ENCODE data around the gene IGFBP5. TPM values are rescaled to one million over a fixed set of nuclear protein-coding genes. Genes with fewer than 3 reads are reported as not detected.

The IGFBP5 gene
- total and polyA plus RNA-seq, 7 donors: 13.6 to 773 (median 254) TPM

- Histone ChIP-seq H3K4me1 (peaks cover 0 to 88% (median 63%) of the 10 kb centered on the region in 4 donors), H3K4me3 (no peak overlapping the region), H3K9me3 (no peaks in the 10 kb centered on the region), H3K36me3 (no peaks in the 10 kb centered on the region), H3K27ac (peak overlapping the region; percentile 48 to 87 (median 84)), H3K27me3 (no peaks in the 10 kb centered on the region)
- intact Hi-C loops (cut with DNase I): loop anchor here (5.0 kb wide), 1 partner anchor 33 kb away; no protein-coding TSS in a partner anchor
- 71 to 73% methylated on average over 6 of the region's 6 CpGs for WGBS, 2 donors
- DNase-seq: peak; percentile 83
- TF ChIP-seq, protein P1, sequence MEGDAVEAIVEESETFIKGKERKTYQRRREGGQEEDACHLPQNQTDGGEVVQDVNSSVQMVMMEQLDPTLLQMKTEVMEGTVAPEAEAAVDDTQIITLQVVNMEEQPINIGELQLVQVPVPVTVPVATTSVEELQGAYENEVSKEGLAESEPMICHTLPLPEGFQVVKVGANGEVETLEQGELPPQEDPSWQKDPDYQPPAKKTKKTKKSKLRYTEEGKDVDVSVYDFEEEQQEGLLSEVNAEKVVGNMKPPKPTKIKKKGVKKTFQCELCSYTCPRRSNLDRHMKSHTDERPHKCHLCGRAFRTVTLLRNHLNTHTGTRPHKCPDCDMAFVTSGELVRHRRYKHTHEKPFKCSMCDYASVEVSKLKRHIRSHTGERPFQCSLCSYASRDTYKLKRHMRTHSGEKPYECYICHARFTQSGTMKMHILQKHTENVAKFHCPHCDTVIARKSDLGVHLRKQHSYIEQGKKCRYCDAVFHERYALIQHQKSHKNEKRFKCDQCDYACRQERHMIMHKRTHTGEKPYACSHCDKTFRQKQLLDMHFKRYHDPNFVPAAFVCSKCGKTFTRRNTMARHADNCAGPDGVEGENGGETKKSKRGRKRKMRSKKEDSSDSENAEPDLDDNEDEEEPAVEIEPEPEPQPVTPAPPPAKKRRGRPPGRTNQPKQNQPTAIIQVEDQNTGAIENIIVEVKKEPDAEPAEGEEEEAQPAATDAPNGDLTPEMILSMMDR (IDR thresholded peaks at IDR 0.05): no peak
- TF ChIP-seq POLR2AphosphoS5 (IDR thresholded peaks at IDR 0.05): peak; percentile 98 to 100 (median 98)
- TF ChIP-seq POLR2A (IDR thresholded peaks at IDR 0.05): no peak
- TF ChIP-seq EP300 (IDR thresholded peaks at IDR 0.05): peak; percentile 69 to 95 (median 86)
Observed at GRCh38 chr2:216735086-216735485, 39.7 kb upstream of the IGFBP5 start.

DNA sequence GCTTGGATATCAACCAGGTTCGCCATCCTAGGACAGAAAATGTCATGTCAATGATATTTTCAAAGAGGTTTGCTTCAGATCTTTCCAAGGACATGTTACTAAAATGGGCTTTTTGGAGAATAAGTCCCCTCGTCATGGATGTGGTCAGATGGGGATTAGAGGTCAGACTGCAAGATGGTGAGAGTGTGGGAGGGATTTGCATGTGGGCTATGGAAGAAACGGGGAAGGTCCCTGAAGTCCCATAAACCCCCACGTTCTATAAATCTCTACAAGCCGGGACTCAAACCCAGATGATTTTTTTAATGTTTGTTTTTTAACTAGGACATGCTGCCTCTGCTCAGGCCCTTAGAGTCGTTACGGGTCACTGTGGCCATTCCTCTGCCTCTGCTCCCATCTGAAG lies 37.7 kb upstream of the IGFBP5 start:
- 60 to 71% methylated on average over 7 of the region's 7 CpGs for WGBS, 2 donors
- no peak for DNase-seq
- peak overlapping the region in 3 of 4 donors; percentile 82 to 87 (median 87) for H3K27ac ChIP-seq
- no peak overlapping the region for H3K4me3 ChIP-seq
- intact Hi-C loops (cut with DNase I): no loop called here
- H3K27me3 ChIP-seq: no peaks in the 10 kb centered on the region
- peaks cover 0 to 68% (median 43%) of the 10 kb centered on the region in 4 donors for H3K4me1 ChIP-seq
- H3K9me3 ChIP-seq: no peaks in the 10 kb centered on the region
- TF ChIP-seq POLR2A (IDR thresholded peaks at IDR 0.05) (no peak), EP300 (IDR thresholded peaks at IDR 0.05) (no peak), POLR2AphosphoS5 (IDR thresholded peaks at IDR 0.05) (no peak)
- TF ChIP-seq, protein P1 (IDR thresholded peaks at IDR 0.05): no peak
- no peaks in the 10 kb centered on the region for H3K36me3 ChIP-seq

- WGBS, 2 donors: 38 to 74% methylated on average over 7 of the region's 7 CpGs
Observed at GRCh38 chr2:216732334-216732733, 37.0 kb upstream of the IGFBP5 start.

GRCh38 chr2:216731465-216731864 lies 36.1 kb upstream of the IGFBP5 start:
- WGBS, 2 donors: 77 to 85% methylated on average over 5 of the region's 5 CpGs
- intact Hi-C loops (cut with DNase I): no loop called here
- Histone ChIP-seq H3K9me3 (no peaks in the 10 kb centered on the region), H3K27me3 (no peaks in the 10 kb centered on the region), H3K4me3 (no peak overlapping the region), H3K27ac (no peak overlapping the region), H3K4me1 (peaks cover 0 to 52% (median 33%) of the 10 kb centered on the region in 4 donors), H3K36me3 (no peaks in the 10 kb centered on the region)
- TF ChIP-seq, protein P1 (IDR thresholded peaks at IDR 0.05): no peak
- TF ChIP-seq POLR2A (IDR thresholded peaks at IDR 0.05) (no peak), EP300 (IDR thresholded peaks at IDR 0.05) (no peak), POLR2AphosphoS5 (IDR thresholded peaks at IDR 0.05) (no peak)
- no peak for DNase-seq

More at GRCh38 chr2:216732334-216732733, 37.0 kb upstream of the IGFBP5 start:
- Histone ChIP-seq H3K9me3 (no peaks in the 10 kb centered on the region), H3K4me3 (no peak overlapping the region), H3K4me1 (peaks cover 0 to 61% (median 39%) of the 10 kb centered on the region in 4 donors), H3K27me3 (no peaks in the 10 kb centered on the region), H3K36me3 (no peaks in the 10 kb centered on the region), H3K27ac (peak overlapping the region in 3 of 4 donors; percentile 82 to 87 (median 87))
- no peak for DNase-seq
- no peak for TF ChIP-seq EP300 (IDR thresholded peaks at IDR 0.05)
- TF ChIP-seq, protein P1 (IDR thresholded peaks at IDR 0.05): no peak
- no peak for TF ChIP-seq POLR2AphosphoS5 (IDR thresholded peaks at IDR 0.05)
- no peak for TF ChIP-seq POLR2A (IDR thresholded peaks at IDR 0.05)
- intact Hi-C loops (cut with DNase I): no loop called here

GRCh38 chr2:216730871-216731270 lies 35.5 kb upstream of the IGFBP5 start:
- intact Hi-C loops (cut with DNase I): no loop called here
- Histone ChIP-seq H3K27ac (no peak overlapping the region), H3K36me3 (no peaks in the 10 kb centered on the region), H3K9me3 (no peaks in the 10 kb centered on the region), H3K4me3 (no peak overlapping the region), H3K27me3 (no peaks in the 10 kb centered on the region), H3K4me1 (peaks cover 0 to 46% (median 27%) of the 10 kb centered on the region in 4 donors)
- DNase-seq: no peak
- TF ChIP-seq, protein P1 (IDR thresholded peaks at IDR 0.05): no peak
- TF ChIP-seq POLR2A (IDR thresholded peaks at IDR 0.05) (no peak), POLR2AphosphoS5 (IDR thresholded peaks at IDR 0.05) (no peak), EP300 (IDR thresholded peaks at IDR 0.05) (no peak)
- WGBS, 2 donors: 59 to 74% methylated on average over 5 of the region's 5 CpGs

Data from sigmoid colon (tissue), 7 donors.